Mesenchymal stem cell (in vitro differentiated cells and primary cell): ENCODE data around the gene CYB5R3.
"Not testable (repeated sequence)": the region's sequence is repeated elsewhere in the genome, so short reads cannot be mapped to it uniquely, and the experiment has no call there.

Source experiments
- DNase-seq: peaks from one replicate; pipeline ENCODE4 v3.0.0-alpha.2; 2013
- H2AFZ ChIP-seq: one replicate; pipeline ENCODE4 v1.6.1; 2013; ENCODE audit warnings: low read depth, mild to moderate bottlenecking, control low read depth, inconsistent platforms, low read length, moderate library complexity
- H2AK5ac ChIP-seq: 2 replicates; pipeline ENCODE4 v1.6.1; 2013; ENCODE audit warnings: low read length, moderate library complexity, mild to moderate bottlenecking, inconsistent platforms; ENCODE audit not compliant: severe bottlenecking
- H2BK120ac ChIP-seq: one replicate; pipeline ENCODE4 v1.6.1; 2013; ENCODE audit warnings: low read depth, mild to moderate bottlenecking, inconsistent platforms, low read length, moderate library complexity
- H2BK12ac ChIP-seq, 2 experiments: one replicate each; pipeline ENCODE4 v1.6.1; 2013; ENCODE audit warnings: inconsistent platforms in 2 of 2, low read length in 2 of 2, mild to moderate bottlenecking in 2 of 2, moderate library complexity in 2 of 2, control low read depth in 1 of 2
- H2BK15ac ChIP-seq: one replicate; pipeline ENCODE4 v1.6.1; 2013; ENCODE audit warnings: mild to moderate bottlenecking, low read depth, inconsistent platforms; ENCODE audit not compliant: poor library complexity, severe bottlenecking
- H2BK5ac ChIP-seq: 2 replicates; pipeline ENCODE4 v1.6.1; 2013; ENCODE audit warnings: low read depth, mild to moderate bottlenecking, low read length, control low read depth, inconsistent platforms; ENCODE audit not compliant: poor library complexity, severe bottlenecking
- H3K14ac ChIP-seq, 2 experiments: one replicate each; pipeline ENCODE4 v1.6.1; 2013; ENCODE audit warnings: inconsistent platforms in 2 of 2, low read length in 2 of 2, control low read depth in 1 of 2, mild to moderate bottlenecking in 1 of 2, moderate library complexity in 1 of 2
- H3K18ac ChIP-seq, 2 experiments: one replicate each; pipeline ENCODE4 v1.6.1; 2013; ENCODE audit warnings: inconsistent platforms in 2 of 2, low read length in 2 of 2, control low read depth in 1 of 2, low read depth in 1 of 2, mild to moderate bottlenecking in 1 of 2
- H3K23ac ChIP-seq, 2 experiments: one replicate each; pipeline ENCODE4 v1.6.1; 2013; ENCODE audit warnings: inconsistent platforms in 2 of 2, low read length in 2 of 2, mild to moderate bottlenecking in 2 of 2, moderate library complexity in 2 of 2, control low read depth in 1 of 2
- H3K27ac ChIP-seq: 2 replicates; pipeline ENCODE4 v1.5.1; 2013; ENCODE audit warnings: mild to moderate bottlenecking, moderate library complexity, low read length, control low read depth, inconsistent platforms; ENCODE audit not compliant: poor library complexity, severe bottlenecking
- H3K27me3 ChIP-seq, 2 experiments: 2 replicates each; pipeline versions ENCODE4 v1.6.1 to v1.7.0; 2013; ENCODE audit warnings: low read length in 2 of 2, mild to moderate bottlenecking in 2 of 2, moderate library complexity in 2 of 2, control low read depth in 1 of 2, inconsistent platforms in 1 of 2; ENCODE audit not compliant: control insufficient read depth in 1 of 2, insufficient read depth in 1 of 2
- H3K36me3 ChIP-seq, 2 experiments: 2 replicates each; pipeline versions ENCODE4 v1.6.1 to v1.7.0; 2013; ENCODE audit warnings: low read length in 2 of 2, control low read depth in 1 of 2, inconsistent platforms in 1 of 2, low read depth in 1 of 2, mild to moderate bottlenecking in 1 of 2; ENCODE audit not compliant: insufficient read depth in 2 of 2, control insufficient read depth in 1 of 2
- H3K4ac ChIP-seq, 2 experiments: one replicate each; pipeline ENCODE4 v1.6.1; 2013; ENCODE audit warnings: inconsistent platforms in 2 of 2, low read length in 2 of 2, mild to moderate bottlenecking in 2 of 2, moderate library complexity in 2 of 2, control low read depth in 1 of 2, low read depth in 1 of 2
- H3K4me1 ChIP-seq: 2 replicates; pipeline ENCODE4 v1.6.1; 2013; ENCODE audit warnings: low read depth, low read length, control low read depth; ENCODE audit not compliant: control insufficient read depth, insufficient read depth
- H3K4me2 ChIP-seq: 2 replicates; pipeline ENCODE4 v1.6.1; 2013; ENCODE audit warnings: low read length, mild to moderate bottlenecking, inconsistent platforms; ENCODE audit not compliant: poor library complexity, severe bottlenecking
- H3K4me3 ChIP-seq, 2 experiments: 2 replicates each; pipeline versions ENCODE4 v1.5.1 to v1.7.0; 2013; ENCODE audit warnings: low read length in 2 of 2, mild to moderate bottlenecking in 2 of 2, control low read depth in 1 of 2, low read depth in 1 of 2; ENCODE audit not compliant: insufficient read depth in 1 of 2
- H3K79me1 ChIP-seq: replicated peaks from 2 replicates; pipeline ENCODE4 v1.6.1; 2013; ENCODE audit warnings: mild to moderate bottlenecking, control low read depth, low read length, inconsistent platforms; ENCODE audit not compliant: poor library complexity, severe bottlenecking
- H3K9ac ChIP-seq: 2 replicates; pipeline ENCODE4 v1.7.0; 2013; ENCODE audit warnings: mild to moderate bottlenecking, low read length, moderate library complexity
- H3K9me3 ChIP-seq: 2 replicates; pipeline ENCODE4 v1.7.0; 2013; ENCODE audit warnings: mild to moderate bottlenecking, low read length; ENCODE audit not compliant: control insufficient read depth
- H4K8ac ChIP-seq: one replicate; pipeline ENCODE4 v1.6.1; 2013; ENCODE audit warnings: inconsistent platforms, mild to moderate bottlenecking, low read length, moderate library complexity
- H4K91ac ChIP-seq: one replicate; pipeline ENCODE4 v1.6.1; 2013; ENCODE audit warnings: mild to moderate bottlenecking, low read length, inconsistent platforms
- WGBS: methylation state at CpG from one replicate; pipeline ENCODE4 v1.1.7; 2013; ENCODE audit warnings: mixed read lengths; 5-methylcytosine and 5-hydroxymethylcytosine counted together

The CYB5R3 gene

GRCh38 chr22:42677936-42678335 lies 28.7 kb upstream of the CYB5R3 start:
- not testable (repeated sequence) for H3K14ac ChIP-seq, H3K36me3 ChIP-seq, H3K27me3 ChIP-seq, H3K4me3 ChIP-seq, H3K79me1 ChIP-seq, H2BK12ac ChIP-seq, H2AFZ ChIP-seq, H3K18ac ChIP-seq, H2BK5ac ChIP-seq, H3K4me2 ChIP-seq, H2AK5ac ChIP-seq, H3K27ac ChIP-seq, H3K4ac ChIP-seq, H2BK15ac ChIP-seq, H4K91ac ChIP-seq, H3K23ac ChIP-seq, H4K8ac ChIP-seq, DNase-seq, H3K9ac ChIP-seq, H2BK120ac ChIP-seq, H3K9me3 ChIP-seq
- 95% methylated on average over 4 of the region's 4 CpGs for WGBS
- peaks cover 12% of the 10 kb centered on the region for H3K4me1 ChIP-seq

- Histone ChIP-seq H3K36me3 (no peaks in the 10 kb centered on the region), H2BK5ac (no peak overlapping the region), H2BK15ac (peak overlapping the region; percentile 63), H4K8ac (peak overlapping the region; percentile 64), H3K18ac (no peak overlapping the region), H3K4me1 (peaks cover 10% of the 10 kb centered on the region), H2BK12ac (no peak overlapping the region), H3K79me1 (no peaks in the 10 kb centered on the region), H3K27me3 (no peaks in the 10 kb centered on the region), H3K4me3 (no peak overlapping the region), H3K27ac (no peak overlapping the region), H3K4ac (no peak overlapping the region), H2BK120ac (no peak overlapping the region), H3K23ac (no peak overlapping the region), H3K4me2 (no peak overlapping the region), H2AFZ (no peak overlapping the region), H3K14ac (no peak overlapping the region), H4K91ac (no peak overlapping the region), H2AK5ac (no peak overlapping the region), H3K9ac (peak overlapping the region; percentile 65), H3K9me3 (peaks cover 8% of the 10 kb centered on the region)
- WGBS = 52% methylated on average over 5 of the region's 7 CpGs
- DNase-seq = peak; percentile 82
These were observed 26.9 kb upstream of the CYB5R3 start for GRCh38 chr22:42676059-42676607.

- 83% methylated on average over 2 of the region's 2 CpGs for WGBS
- Histone ChIP-seq H3K9me3 (peaks cover 7% of the 10 kb centered on the region), H4K91ac (no peak overlapping the region), H3K4me2 (no peak overlapping the region), H3K36me3 (no peaks in the 10 kb centered on the region), H4K8ac (no peak overlapping the region), H3K27ac (no peak overlapping the region), H3K79me1 (no peaks in the 10 kb centered on the region), H3K4ac (no peak overlapping the region), H2BK120ac (no peak overlapping the region), H2BK12ac (no peak overlapping the region), H2BK15ac (no peak overlapping the region), H2BK5ac (no peak overlapping the region), H3K27me3 (no peaks in the 10 kb centered on the region), H2AK5ac (no peak overlapping the region), H3K4me3 (no peak overlapping the region), H3K14ac (no peak overlapping the region), H3K23ac (no peak overlapping the region), H3K9ac (no peak overlapping the region), H3K4me1 (peaks cover 6% of the 10 kb centered on the region), H3K18ac (no peak overlapping the region), H2AFZ (no peak overlapping the region)
- no peak for DNase-seq
These were observed 24.8 kb upstream of the CYB5R3 start for GRCh38 chr22:42673898-42674401.

- H2BK120ac ChIP-seq, H3K4me2 ChIP-seq, H3K23ac ChIP-seq, H3K4me1 ChIP-seq, H3K14ac ChIP-seq, H2BK15ac ChIP-seq, H3K27ac ChIP-seq, H2BK5ac ChIP-seq, H3K36me3 ChIP-seq, H3K27me3 ChIP-seq, H3K4ac ChIP-seq, H3K18ac ChIP-seq, H3K9me3 ChIP-seq, H4K8ac ChIP-seq, H2AFZ ChIP-seq, H3K9ac ChIP-seq, H2BK12ac ChIP-seq, H3K79me1 ChIP-seq, H2AK5ac ChIP-seq, H3K4me3 ChIP-seq, H4K91ac ChIP-seq, DNase-seq: not testable (repeated sequence)
- WGBS = 97% methylated on average over 13 of the region's 13 CpGs
These were observed 23.9 kb upstream of the CYB5R3 start for GRCh38 chr22:42673071-42673470.
